Brain pericyte (primary cell): ENCODE measurements around the gene SCYGR8.
"Not testable (repeated sequence)": the region's sequence is repeated elsewhere in the genome, so short reads cannot be mapped to it uniquely, and the experiment has no call there.

Source experiments
- DNase-seq: peaks from one replicate; pipeline ENCODE4 v3.0.0-alpha.2; 2012; ENCODE audit warnings: low read depth, low spot score

SCYGR8 gene, protein sequence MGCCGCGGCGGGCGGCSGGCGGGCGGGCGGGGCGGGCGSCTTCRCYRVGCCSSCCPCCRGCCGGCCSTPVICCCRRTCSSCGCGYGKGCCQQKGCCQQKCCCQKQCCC

GRCh38 chr2:227745594-227745993, at the start of gene SCYGR8:
Gene SCYGR8 (plus strand): TSS chr2:227745894. CDS start chr2:227745894, 0 bp downstream.
- no peak for DNase-seq

DNA sequence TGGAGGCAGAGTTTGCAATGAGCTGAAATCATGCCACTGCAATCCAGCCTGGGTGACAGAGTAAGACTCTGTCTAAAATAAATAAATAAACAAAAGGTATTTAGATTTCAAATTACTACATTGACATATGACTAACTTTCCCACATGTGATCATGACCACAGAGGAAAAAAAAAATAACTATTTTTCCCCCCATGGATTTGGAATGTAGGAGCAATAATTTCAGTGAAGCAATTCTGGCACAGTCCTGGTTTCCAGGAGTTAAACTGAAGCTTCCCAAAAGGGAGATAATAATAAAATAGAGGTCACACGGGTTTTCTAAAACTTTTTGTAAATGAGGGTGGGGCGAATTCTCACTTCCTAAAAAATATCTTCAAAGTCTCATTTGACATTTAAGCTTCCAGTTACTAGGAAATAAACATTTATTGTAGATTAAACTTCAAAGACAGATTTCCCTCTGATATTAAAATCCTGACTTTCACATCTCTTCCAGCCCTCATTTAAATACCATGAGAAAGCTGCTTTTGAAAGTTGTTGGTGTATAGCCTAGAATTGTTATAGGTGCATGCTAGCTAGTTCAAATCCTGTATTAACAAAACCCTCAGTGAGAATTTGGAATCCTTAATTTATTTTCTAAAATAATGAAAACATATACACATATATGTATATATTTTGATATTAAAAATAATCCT, 48.6 kb upstream of the SCYGR8 start:
- DNase-seq = no peak

DNA sequence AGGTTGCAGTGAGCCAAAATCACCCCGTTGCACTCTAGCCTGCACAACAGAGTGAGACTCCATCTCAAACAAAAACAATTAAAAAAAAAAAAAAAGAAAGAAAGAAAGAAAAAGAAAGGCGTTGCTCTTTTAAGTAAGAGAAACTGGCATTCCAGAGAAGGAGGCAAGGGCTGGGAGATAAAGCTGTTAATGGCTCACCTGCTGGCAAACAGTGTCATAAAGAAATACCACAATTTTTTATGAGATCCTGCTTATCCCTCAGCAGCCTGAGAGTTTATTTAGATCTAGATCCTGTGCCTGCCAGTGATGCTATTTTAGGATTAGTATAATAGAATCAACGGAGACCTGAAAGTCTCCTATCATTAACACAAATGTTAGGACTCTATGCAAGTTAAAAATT, 44.1 kb upstream of the SCYGR8 start:
- no peak for DNase-seq

DNA sequence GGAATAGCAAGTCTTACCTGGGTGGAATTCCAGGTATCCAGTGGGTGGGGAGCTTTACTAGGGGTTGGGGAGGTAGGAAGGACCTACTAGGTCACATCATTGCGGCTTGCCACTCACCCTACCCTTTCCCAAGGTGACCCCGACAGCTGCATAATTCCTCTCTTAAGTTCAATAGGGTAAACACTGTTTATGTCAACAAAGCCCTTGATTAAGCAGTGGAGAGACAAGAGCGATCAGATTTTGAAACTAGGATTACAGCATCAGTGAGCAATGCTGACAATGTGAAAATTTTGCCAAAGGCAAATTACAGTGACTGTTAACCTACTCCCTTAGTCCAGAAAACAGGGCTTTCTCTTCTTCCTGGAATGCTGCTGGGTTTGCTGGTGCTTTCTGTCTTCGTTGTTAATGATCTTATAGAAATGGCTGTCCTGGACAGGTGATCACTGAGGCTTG, 42.4 kb upstream of the SCYGR8 start:
- no peak for DNase-seq

- DNase-seq = no peak
Observed at GRCh38 chr2:227703961-227704360, 41.7 kb upstream of the SCYGR8 start.

- DNase-seq = no peak
Observed at GRCh38 chr2:227706859-227707258, 38.8 kb upstream of the SCYGR8 start.

GRCh38 chr2:227707390-227707789, 38.3 kb upstream of the SCYGR8 start:
- DNase-seq = no peak

DNA sequence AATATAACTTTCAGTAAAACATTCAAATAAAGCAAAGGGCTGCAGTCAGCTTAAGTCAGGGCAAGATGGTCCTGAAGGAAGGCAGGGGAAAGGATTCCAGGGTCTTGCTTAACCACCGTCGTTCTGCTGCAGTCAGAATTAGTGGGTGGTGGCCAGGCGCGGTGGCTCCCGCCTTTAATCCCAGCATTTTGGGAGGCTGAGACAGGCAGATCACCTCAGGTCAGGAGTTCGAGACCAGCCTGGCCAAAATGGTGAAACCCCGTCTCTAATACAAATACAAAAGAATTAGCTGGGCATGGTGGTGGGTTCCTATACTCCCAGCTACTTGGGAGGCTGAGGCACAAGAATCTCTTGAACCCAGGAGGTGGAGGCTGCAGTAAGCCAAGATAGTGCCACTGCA, 34.7 kb upstream of the SCYGR8 start:
- DNase-seq = no peak

DNA sequence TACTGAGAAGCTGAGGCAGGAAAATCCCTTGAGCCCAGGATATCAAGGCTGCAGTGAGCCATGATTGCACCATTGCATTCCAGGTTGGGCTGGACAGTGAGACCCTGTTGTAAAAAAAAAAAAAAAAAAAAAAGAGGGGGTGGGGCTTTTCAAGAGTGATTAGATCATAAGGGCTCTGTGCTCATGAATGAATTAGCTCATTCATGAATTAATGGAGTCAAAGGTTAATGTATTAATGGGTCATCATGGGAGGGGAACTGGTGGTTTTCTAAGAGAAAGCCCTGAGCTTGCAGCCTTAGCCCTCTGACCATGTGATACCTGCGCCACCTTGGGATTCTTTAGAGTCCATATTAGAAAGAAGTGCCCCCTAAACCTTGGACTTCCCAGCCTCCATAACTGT, 32.4 kb upstream of the SCYGR8 start:
- DNase-seq = no peak

- DNase-seq = no peak
Observed at GRCh38 chr2:227716501-227716900, 29.2 kb upstream of the SCYGR8 start.

DNA sequence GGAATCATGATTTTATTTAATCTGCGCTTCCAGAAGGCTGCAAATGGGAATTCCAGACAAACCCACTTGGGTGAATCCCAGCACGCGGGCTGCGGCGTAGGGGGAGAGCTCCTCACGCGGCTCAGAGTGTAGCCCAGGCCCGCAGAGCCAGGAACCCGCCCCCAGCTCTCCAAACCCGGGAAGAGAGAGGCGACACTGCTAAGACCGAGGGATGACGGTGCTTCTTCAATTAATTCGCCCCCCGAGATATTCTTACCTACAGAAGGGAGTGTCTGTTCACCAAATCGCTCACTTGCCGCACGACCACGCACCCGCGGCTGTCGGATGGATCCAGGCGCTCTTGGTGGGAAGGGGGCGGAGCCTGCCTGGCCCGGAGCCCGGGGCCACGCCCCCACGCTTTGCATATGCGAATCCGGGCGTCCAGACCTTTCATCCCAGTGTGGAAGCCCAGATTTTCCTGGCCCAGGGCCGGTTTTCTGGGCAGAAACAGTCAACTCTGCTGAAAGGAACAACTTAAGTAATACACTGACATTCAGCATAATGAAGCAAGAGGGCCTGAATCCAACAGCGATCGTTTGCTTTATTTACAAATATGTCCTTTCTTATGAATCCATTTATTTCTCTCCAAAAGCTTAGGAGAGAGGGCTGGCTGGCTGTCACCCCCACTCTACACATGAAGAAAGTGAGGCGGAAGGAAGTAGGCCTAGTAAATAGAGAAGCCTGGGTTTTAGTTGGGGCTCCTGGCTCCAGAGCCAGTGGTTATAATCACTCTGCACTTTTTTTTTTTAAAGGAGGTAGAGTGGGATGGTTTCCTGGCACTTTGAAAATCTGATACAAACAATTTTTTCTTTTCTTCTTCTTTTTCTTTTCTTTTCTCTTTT, 27.8 kb upstream of the SCYGR8 start, which contains the start of gene SLC19A3:
SLC19A3 (minus strand) TSS at position 342 of the 881 bp plus-strand sequence. CDS start 15,710 bp downstream, outside the sequence.
- peak; percentile 8 for DNase-seq

DNA sequence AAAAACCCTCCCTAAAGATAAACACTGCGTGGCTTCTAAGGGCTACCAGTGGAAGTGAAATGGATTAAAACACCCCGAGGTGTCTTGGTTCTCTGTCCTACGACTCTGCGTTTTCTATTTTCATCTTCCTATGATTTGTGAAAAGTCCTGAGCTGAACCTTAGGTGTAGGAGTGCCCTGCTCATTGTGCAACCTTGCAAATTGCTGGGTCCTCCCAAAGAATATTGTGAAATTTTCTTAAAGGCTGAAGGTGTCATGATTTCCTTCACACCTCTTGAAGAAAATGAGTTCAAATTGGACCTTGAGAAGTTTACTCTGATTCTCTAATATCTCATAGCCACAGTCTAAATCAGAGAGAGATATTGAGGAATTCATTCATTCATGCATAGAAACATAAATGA, 26.1 kb upstream of the SCYGR8 start:
- DNase-seq = no peak

DNA sequence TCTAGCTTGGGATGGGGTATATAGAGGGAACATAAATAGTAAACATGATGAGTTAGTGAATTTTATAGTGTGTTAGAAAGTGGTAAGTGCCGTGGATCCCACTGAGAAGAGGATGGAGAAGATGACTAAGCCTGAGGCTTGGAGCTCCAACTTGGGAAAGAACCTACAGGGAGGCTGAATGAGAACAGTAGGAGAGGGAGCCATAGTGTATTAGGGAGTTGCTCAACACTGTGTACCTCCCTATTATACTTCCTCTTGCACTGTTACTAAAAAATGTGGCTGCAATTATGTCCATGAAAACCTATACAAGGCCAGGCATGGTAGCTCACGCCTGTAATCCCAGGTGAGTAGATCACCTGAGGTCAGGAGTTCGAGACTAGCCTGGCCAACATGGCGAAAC, 25.0 kb upstream of the SCYGR8 start:
- no peak for DNase-seq

- not testable (repeated sequence) for DNase-seq
Observed at GRCh38 chr2:227722821-227723220, 22.9 kb upstream of the SCYGR8 start.

- DNase-seq = no peak
Observed at GRCh38 chr2:227724394-227725039, 21.2 kb upstream of the SCYGR8 start, which contains the start of gene SCYGR6. Gene SCYGR6 (minus strand): TSS chr2:227724757. CDS start chr2:227724757, 0 bp downstream.

GRCh38 chr2:227728035-227728434, 17.7 kb upstream of the SCYGR8 start, which contains the start of gene SCYGR7:
Gene SCYGR7 (plus strand): TSS chr2:227728335. CDS start chr2:227728335, 0 bp downstream.
- DNase-seq = no peak

GRCh38 chr2:227739351-227739750, 6.3 kb upstream of the SCYGR8 start:
- DNase-seq = no peak

- DNase-seq = not testable (repeated sequence)
Observed at GRCh38 chr2:227740705-227741104, 5.0 kb upstream of the SCYGR8 start.

GRCh38 chr2:227748079-227748478, 2.4 kb downstream of the SCYGR8 start:
- DNase-seq = no peak

GRCh38 chr2:227756261-227756660, 10.6 kb downstream of the SCYGR8 start:
- not testable (repeated sequence) for DNase-seq

DNA sequence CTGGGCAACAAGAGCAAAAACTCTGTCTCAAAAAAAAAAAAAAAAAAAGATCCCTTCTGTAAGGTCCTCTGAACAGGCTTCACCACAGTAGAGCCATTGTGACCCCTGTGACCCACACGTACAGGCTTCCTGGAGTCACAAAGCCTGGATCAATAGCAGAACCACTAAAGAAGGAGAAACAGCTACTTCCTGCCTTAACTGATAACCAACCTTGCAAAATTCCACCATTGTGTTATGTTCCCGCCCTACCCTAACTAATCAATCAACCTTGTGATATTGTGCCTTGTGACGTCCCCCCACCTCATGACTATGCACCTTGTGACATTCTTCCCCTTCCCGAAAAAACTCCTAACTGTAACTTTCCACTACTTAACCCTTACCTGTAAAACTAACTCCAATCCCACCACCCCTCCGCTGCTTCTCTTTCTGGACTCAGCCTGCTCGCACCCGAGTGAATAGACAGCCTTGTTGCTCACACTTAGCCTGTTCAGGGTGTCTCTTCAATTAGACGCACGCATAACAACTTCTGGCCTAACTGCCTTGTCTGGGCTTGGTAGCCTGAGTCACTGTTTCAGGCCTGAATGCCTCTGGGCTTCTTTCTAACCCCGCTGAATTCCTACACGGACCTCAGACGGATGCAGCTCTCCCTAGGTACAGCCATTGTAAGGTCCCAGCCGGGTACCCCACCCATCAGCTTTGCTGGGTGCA, 13.9 kb downstream of the SCYGR8 start:
- DNase-seq = no peak
